SJCRH30 (cell line): Measurements from ENCODE around the gene KLF6. TPM values are rescaled to one million over a fixed set of nuclear protein-coding genes. Genes with fewer than 3 reads are reported as not detected.
A peak's percentile ranks its signal among the peaks of the same experiment; 100 is the strongest.

Experiments used
- DNase-seq, 2 experiments: peaks; one replicate each; pipeline ENCODE4 v3.0.0-alpha.2; 2015 to 2020
- H3K27ac ChIP-seq: fragments of 250-450 bp; sonication (Bioruptor Pico); 2 replicates; pipeline ENCODE4 v1.5.1; 2020; ENCODE audit warnings: mild to moderate bottlenecking, moderate library complexity
- H3K27me3 ChIP-seq: fragments of 250-450 bp; sonication (Bioruptor Pico); 2 replicates; pipeline ENCODE4 v1.5.1; 2020; ENCODE audit warnings: mild to moderate bottlenecking, moderate library complexity
- H3K36me3 ChIP-seq: fragments of 250-450 bp; sonication (Bioruptor Pico); 2 replicates; pipeline ENCODE4 v1.5.1; 2020; ENCODE audit warnings: mild to moderate bottlenecking, moderate library complexity
- H3K4me1 ChIP-seq: fragments of 250-450 bp; sonication (Bioruptor Pico); 2 replicates; pipeline ENCODE4 v1.5.1; 2020; ENCODE audit warnings: mild to moderate bottlenecking, moderate library complexity
- H3K4me3 ChIP-seq: fragments of 250-450 bp; sonication (Bioruptor Pico); 2 replicates; pipeline ENCODE4 v1.5.1; 2020; ENCODE audit warnings: mild to moderate bottlenecking, moderate library complexity
- H3K9me3 ChIP-seq: fragments of 250-450 bp; sonication (Bioruptor Pico); replicated peaks from 2 replicates; pipeline ENCODE4 v1.5.1; 2020; ENCODE audit warnings: mild to moderate bottlenecking, moderate library complexity
- total RNA-seq: library from RNA; depleted of rRNA; stranded (reverse); fragments of >200 nt; shearing (Covaris generic); gene quantifications from 2 replicates; pipeline ENCODE4 v1.2.3, GENCODE V29; 2014

Gene KLF6
- total RNA-seq, 1 experiment from 2014 or later = 8.1 TPM

GRCh38 chr10:3750854-3751253 is 34.2 kb downstream of the KLF6 start:
- Histone ChIP-seq H3K27me3 (no peaks in the 10 kb centered on the region), H3K9me3 (no peaks in the 10 kb centered on the region), H3K4me3 (no peak overlapping the region), H3K4me1 (peaks cover 5% of the 10 kb centered on the region), H3K36me3 (no peaks in the 10 kb centered on the region), H3K27ac (no peak overlapping the region)
- no peak for DNase-seq

GRCh38 chr10:3750006-3750816 is 34.8 kb downstream of the KLF6 start:
- peak in 1 of 2 experiments; percentile 52 for DNase-seq
- Histone ChIP-seq H3K4me1 (peaks cover 5% of the 10 kb centered on the region), H3K9me3 (no peaks in the 10 kb centered on the region), H3K27me3 (no peaks in the 10 kb centered on the region), H3K4me3 (no peak overlapping the region), H3K27ac (no peak overlapping the region), H3K36me3 (no peaks in the 10 kb centered on the region)

DNA sequence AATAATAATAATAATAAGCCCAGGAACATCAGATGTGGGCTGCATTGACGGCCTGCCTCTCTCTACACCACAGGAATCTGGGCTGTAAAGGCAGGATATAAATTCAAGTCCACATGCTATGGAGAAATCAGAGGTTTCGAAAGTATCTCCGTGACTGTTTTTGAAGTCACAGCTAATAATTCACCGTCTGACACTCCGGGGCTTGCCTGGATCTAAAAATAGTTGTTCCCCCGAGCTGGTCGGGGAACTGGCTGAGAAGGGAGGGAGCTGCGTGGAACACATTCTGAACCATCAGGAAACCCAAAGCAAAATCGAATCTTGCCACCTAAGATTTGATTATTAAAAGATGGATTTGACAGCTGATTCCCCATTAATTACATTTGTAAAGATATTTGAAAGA is 35.4 kb downstream of the KLF6 start:
- no peak overlapping the region for H3K27ac ChIP-seq
- H3K4me1 ChIP-seq = peaks cover 5% of the 10 kb centered on the region
- H3K4me3 ChIP-seq = no peak overlapping the region
- H3K9me3 ChIP-seq = no peaks in the 10 kb centered on the region
- H3K36me3 ChIP-seq = no peaks in the 10 kb centered on the region
- H3K27me3 ChIP-seq = no peaks in the 10 kb centered on the region
- peak in 1 of 2 experiments; percentile 17 for DNase-seq

DNA sequence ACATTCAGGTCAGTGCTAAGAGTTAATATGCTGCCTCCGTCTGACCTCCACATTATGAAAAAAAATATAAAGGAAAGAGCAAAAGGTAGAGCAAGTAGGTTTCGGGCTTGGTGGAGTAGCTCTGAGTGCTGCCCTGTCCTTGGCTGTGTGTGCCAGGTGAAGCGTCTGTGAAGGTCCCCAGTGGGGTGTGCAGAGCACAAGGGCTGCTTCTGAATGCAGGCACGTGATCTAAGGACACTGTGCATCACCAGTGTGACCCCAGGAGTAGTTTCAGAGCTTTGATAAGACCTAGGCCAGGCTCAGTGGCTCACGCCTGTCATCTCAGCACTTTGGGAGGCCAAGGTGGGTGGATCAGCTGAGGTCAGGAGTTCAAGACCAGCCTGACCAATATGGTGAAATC is 36.0 kb downstream of the KLF6 start:
- DNase-seq = no peak
- Histone ChIP-seq H3K4me1 (peaks cover 5% of the 10 kb centered on the region), H3K27ac (no peak overlapping the region), H3K4me3 (no peak overlapping the region), H3K9me3 (no peaks in the 10 kb centered on the region), H3K27me3 (no peaks in the 10 kb centered on the region), H3K36me3 (no peaks in the 10 kb centered on the region)

- no peaks in the 10 kb centered on the region for H3K36me3 ChIP-seq
- H3K4me3 ChIP-seq = no peak overlapping the region
- H3K9me3 ChIP-seq = no peaks in the 10 kb centered on the region
- peaks cover 5% of the 10 kb centered on the region for H3K4me1 ChIP-seq
- DNase-seq = no peak
- H3K27ac ChIP-seq = no peak overlapping the region
- no peaks in the 10 kb centered on the region for H3K27me3 ChIP-seq
These were observed 36.5 kb downstream of the KLF6 start for GRCh38 chr10:3748484-3748883.

DNA sequence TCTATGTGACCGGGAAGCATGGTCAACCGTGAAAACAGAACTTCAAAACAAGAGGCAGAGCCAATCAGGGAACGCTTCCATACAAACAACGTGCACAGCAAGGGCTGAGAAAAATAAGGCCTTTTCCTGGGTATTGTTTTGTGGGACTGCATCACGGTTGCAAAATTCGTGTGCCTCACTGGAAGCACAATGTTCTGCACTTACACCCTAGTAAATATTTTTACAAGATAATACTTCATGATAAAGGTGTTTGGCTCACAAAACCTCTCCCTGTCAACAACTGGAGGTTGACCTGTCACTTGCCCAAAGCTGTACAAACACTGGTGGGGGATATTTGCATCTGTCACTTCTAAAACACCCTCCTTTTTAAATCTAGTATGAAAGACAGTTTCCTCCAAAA is 37.0 kb downstream of the KLF6 start:
- no peak overlapping the region for H3K27ac ChIP-seq

DNA sequence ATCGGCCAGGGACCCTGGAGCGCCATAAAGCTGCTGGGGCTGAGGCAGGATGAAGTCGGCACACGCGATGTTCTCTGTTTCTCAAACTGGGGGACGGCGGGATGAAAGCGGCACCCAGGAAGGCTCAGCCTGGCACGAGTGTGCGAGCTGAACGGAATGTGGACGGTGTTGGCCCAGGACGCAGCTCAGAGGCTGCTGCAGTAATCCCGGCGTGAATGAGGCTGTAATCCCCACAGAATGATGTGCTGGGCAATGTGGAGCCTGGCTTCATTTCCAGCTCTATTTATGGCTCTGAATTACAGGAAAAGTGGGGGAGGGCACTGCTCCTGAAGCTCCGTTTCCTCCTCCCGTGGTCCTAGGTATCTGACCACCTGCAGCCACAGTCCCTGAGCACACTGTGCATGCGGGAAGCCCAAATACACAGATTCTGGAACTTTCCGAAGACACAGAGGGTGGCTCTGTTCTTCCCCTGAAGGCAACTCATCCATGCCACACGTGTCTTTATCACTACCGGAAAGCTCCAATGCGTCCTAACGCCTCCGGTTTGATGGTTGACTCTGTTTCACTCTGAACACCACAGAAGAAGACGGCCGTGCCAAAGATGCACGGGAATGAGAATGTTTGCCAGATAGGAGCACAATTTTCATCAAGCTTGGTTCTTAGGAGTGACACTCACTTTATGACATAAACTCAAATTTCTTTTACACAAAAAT is 37.6 kb downstream of the KLF6 start:
- Histone ChIP-seq H3K4me1 (peaks cover 5% of the 10 kb centered on the region), H3K27me3 (no peaks in the 10 kb centered on the region), H3K27ac (no peak overlapping the region), H3K4me3 (no peak overlapping the region), H3K9me3 (no peaks in the 10 kb centered on the region), H3K36me3 (no peaks in the 10 kb centered on the region)
- DNase-seq = no peak

More for the DNA sequence above, 37.0 kb downstream of the KLF6 start:
- peaks cover 5% of the 10 kb centered on the region for H3K4me1 ChIP-seq
- no peaks in the 10 kb centered on the region for H3K36me3 ChIP-seq
- H3K4me3 ChIP-seq = no peak overlapping the region
- H3K9me3 ChIP-seq = no peaks in the 10 kb centered on the region
- no peaks in the 10 kb centered on the region for H3K27me3 ChIP-seq
- no peak for DNase-seq

DNA sequence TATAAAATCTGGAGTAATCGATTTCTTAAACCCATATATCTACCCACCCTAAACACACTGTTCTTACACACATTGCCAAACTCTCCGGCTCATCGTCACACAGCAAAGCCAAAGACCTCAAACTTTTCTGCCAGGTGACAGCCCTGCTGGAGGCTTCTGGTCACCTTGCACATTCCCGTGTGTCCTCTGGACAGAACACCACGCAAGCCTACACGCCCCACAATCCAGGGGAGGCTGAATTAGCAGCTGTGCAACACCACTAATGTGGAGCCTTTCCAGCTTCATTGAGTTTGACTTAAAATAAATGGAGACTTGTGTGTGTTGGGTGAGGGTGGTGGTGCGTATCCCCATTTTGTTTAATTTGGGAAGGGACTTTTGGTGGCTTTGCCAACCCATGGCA is 38.4 kb downstream of the KLF6 start:
- no peak overlapping the region for H3K27ac ChIP-seq
- H3K36me3 ChIP-seq = no peaks in the 10 kb centered on the region
- DNase-seq = no peak
- no peaks in the 10 kb centered on the region for H3K27me3 ChIP-seq
- H3K4me3 ChIP-seq = no peak overlapping the region
- no peaks in the 10 kb centered on the region for H3K9me3 ChIP-seq
- peaks cover 5% of the 10 kb centered on the region for H3K4me1 ChIP-seq

DNA sequence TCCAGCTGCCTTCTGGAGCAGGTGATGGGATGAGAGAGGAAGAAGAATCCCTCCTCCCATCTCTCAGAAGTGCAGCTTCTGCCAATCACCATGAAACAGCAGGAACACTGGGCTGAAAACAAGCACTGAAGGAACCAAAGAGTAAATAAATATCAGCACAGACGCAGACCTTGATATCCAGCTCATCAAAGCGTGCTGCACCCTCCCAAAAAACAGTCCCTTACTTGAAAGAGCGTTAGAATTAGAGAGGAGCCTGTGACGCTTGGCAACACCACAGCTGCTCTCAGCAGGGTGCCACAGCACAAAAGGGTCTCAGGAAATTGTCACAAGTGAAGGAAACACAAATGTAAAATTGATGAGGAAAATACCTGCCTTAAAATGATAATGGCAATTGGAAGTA is 39.5 kb downstream of the KLF6 start:
- peaks cover 5% of the 10 kb centered on the region for H3K4me1 ChIP-seq
- no peak overlapping the region for H3K4me3 ChIP-seq
- no peaks in the 10 kb centered on the region for H3K36me3 ChIP-seq
- no peak for DNase-seq
- no peaks in the 10 kb centered on the region for H3K9me3 ChIP-seq
- H3K27me3 ChIP-seq = no peaks in the 10 kb centered on the region
- H3K27ac ChIP-seq = no peak overlapping the region

DNA sequence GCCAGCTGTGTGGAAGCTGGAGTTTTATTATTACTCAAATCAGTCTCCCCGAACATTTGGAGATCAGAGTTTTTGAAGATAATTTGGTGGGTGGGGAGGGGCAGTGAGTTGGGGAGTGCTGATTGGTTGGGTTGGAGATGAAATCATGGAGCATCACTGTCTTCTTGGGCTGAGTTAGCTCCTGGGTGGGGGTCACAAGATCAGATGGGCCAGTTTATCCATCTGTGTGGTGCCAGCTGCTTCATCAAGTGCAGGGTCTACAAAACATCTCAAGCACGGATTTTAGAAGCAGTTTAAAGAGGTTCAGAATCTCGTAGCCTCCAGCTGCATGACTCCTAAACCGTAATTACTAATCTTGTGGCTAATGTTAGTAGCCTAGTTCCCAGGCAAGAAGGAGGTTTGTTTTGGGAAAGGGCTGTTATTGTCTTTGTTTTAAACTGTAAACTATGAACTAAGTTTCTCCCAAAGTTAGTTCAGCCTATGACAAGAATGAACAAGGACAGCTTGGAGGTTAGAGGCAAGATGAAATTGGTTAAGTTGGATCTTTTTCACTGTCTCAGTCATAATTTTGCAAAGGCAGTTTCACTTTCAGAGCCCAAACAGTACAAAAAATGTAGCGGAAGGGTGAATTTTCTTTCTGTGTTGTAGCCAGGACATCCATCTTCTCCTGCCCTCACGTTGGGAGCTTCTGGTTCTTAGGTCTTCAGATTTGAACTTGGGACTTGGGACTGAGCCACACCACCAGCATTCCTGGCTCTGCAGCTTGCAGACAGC is 43.1 kb downstream of the KLF6 start:
- Histone ChIP-seq H3K27me3 (no peaks in the 10 kb centered on the region), H3K9me3 (no peaks in the 10 kb centered on the region), H3K27ac (no peak overlapping the region), H3K36me3 (no peaks in the 10 kb centered on the region), H3K4me3 (no peak overlapping the region), H3K4me1 (no peaks in the 10 kb centered on the region)
- no peak for DNase-seq

GRCh38 chr10:3740157-3740871 is 44.7 kb downstream of the KLF6 start:
- H3K4me3 ChIP-seq = no peak overlapping the region
- no peaks in the 10 kb centered on the region for H3K27me3 ChIP-seq
- no peak overlapping the region for H3K27ac ChIP-seq
- H3K9me3 ChIP-seq = no peaks in the 10 kb centered on the region
- DNase-seq = no peak
- no peaks in the 10 kb centered on the region for H3K36me3 ChIP-seq
- H3K4me1 ChIP-seq = no peaks in the 10 kb centered on the region

DNA sequence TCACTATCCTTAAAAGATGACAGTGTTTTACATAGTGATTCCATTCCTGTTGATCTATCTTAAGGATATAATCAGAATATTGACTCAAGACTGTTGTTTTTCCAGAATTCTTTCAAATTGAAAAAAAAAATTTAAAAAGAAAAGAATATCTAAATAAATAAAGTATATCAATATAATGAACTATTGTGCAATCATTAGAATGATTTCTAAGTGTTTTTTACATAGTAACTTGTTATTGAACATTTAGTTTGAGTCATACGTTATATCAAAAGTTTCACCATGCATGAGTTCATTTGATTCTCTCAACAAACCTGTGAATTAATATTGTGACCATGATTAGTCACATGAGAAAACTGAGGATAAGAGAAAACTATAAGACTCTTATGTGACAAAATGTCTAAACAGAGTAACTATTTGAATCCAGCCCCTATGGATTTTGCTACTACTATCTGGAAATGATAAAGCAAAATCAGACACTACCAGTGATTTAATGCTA is 46.1 kb downstream of the KLF6 start:
- H3K4me1 ChIP-seq = no peaks in the 10 kb centered on the region
- no peaks in the 10 kb centered on the region for H3K36me3 ChIP-seq
- no peaks in the 10 kb centered on the region for H3K9me3 ChIP-seq
- no peak for DNase-seq
- no peak overlapping the region for H3K27ac ChIP-seq
- H3K4me3 ChIP-seq = no peak overlapping the region
- H3K27me3 ChIP-seq = no peaks in the 10 kb centered on the region

GRCh38 chr10:3737864-3738263 is 47.1 kb downstream of the KLF6 start:
- Histone ChIP-seq H3K36me3 (no peaks in the 10 kb centered on the region), H3K4me1 (no peaks in the 10 kb centered on the region), H3K9me3 (no peaks in the 10 kb centered on the region), H3K4me3 (no peak overlapping the region), H3K27me3 (no peaks in the 10 kb centered on the region), H3K27ac (no peak overlapping the region)
- DNase-seq = no peak

DNA sequence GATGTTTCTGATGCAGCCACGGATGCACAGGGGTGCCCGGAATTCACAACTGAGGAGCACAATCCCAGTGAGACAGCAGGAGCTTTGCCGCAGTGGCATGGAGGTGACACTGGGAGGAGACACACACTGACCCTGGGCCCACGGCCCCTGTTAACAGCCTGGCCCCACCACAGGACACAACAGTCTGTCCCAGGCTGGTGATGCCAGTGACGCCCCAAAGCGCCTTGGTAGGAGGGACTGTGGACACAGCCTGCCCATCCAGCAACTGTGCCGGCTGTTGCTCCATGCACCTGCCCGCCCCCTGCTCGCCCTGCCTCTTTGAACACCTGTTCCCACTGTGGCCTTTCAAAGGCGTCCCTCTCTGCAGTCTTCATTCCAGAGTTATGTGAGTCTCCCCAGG is 49.8 kb downstream of the KLF6 start:
- no peak for DNase-seq
- Histone ChIP-seq H3K27me3 (no peaks in the 10 kb centered on the region), H3K27ac (no peak overlapping the region), H3K4me1 (no peaks in the 10 kb centered on the region), H3K4me3 (no peak overlapping the region), H3K36me3 (no peaks in the 10 kb centered on the region), H3K9me3 (no peaks in the 10 kb centered on the region)
